GM12864 (cell line): ENCODE measurements around the gene SHISAL2A.
"Not testable (repeated sequence)": the region's sequence is repeated elsewhere in the genome, so short reads cannot be mapped to it uniquely, and the experiment has no call there.

ENCODE experiments used
- DNase-seq: peaks from one replicate; pipeline ENCODE4 v3.0.0-alpha.2; 2011; ENCODE audit warnings: low read depth
- H3K4me3 ChIP-seq: 2 replicates; pipeline ENCODE4 v1.5.1; 2011; ENCODE audit warnings: mild to moderate bottlenecking, low read depth, low read length, control low read depth
- TF ChIP-seq, protein P1 (sequence below): IDR thresholded peaks from 2 replicates; pipeline ENCODE4 v1.5.1; 2011; ENCODE audit warnings: low read depth, mild to moderate bottlenecking, moderate library complexity, low read length, control low read depth, inconsistent platforms; ENCODE audit errors: missing control alignments

The SHISAL2A gene

DNA sequence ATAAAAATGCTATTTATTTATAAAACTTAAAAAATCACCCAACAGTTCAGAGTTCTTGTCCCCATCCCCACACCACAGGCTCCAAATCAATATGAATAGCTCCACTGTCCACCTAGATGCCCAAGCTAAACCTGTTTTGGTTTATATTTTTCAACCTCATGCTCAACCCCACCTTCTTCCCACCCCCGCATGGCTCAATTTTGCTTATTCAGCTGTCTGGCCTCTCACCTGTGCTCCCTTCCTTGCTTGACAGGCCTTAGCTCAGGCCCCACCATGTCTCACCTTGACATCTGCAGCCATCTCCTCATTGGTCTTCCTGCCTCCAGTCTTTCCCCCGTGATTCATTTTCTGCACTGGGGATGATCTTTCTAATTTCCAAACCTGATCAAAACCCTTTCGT, 47.4 kb downstream of the SHISAL2A start:
- DNase-seq: no peak
- TF ChIP-seq, protein P1, sequence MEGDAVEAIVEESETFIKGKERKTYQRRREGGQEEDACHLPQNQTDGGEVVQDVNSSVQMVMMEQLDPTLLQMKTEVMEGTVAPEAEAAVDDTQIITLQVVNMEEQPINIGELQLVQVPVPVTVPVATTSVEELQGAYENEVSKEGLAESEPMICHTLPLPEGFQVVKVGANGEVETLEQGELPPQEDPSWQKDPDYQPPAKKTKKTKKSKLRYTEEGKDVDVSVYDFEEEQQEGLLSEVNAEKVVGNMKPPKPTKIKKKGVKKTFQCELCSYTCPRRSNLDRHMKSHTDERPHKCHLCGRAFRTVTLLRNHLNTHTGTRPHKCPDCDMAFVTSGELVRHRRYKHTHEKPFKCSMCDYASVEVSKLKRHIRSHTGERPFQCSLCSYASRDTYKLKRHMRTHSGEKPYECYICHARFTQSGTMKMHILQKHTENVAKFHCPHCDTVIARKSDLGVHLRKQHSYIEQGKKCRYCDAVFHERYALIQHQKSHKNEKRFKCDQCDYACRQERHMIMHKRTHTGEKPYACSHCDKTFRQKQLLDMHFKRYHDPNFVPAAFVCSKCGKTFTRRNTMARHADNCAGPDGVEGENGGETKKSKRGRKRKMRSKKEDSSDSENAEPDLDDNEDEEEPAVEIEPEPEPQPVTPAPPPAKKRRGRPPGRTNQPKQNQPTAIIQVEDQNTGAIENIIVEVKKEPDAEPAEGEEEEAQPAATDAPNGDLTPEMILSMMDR: no peak

DNA sequence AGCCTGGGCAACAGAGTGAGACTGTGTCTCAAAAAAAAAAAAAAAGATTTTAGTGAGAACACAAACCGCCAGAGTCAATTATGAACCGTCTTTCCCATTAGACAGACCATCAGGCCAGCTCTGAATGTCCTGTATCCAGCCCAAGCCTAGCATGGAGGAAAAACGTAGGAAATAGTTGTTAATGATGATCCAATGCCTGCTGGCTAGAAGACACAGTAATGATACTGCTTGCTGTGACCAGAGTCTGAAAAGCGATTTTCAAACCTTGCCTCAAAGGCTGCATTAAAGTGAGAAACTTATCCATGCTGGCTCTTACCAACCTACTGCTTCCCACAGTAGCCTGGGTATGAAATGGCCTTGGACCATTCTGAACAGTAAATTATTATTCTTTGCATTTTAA, 48.2 kb downstream of the SHISAL2A start:
- DNase-seq: no peak
- TF ChIP-seq, protein P1: no peak
- no peak overlapping the region for H3K4me3 ChIP-seq

More for the DNA sequence above, 47.4 kb downstream of the SHISAL2A start:
- H3K4me3 ChIP-seq: no peak overlapping the region

DNA sequence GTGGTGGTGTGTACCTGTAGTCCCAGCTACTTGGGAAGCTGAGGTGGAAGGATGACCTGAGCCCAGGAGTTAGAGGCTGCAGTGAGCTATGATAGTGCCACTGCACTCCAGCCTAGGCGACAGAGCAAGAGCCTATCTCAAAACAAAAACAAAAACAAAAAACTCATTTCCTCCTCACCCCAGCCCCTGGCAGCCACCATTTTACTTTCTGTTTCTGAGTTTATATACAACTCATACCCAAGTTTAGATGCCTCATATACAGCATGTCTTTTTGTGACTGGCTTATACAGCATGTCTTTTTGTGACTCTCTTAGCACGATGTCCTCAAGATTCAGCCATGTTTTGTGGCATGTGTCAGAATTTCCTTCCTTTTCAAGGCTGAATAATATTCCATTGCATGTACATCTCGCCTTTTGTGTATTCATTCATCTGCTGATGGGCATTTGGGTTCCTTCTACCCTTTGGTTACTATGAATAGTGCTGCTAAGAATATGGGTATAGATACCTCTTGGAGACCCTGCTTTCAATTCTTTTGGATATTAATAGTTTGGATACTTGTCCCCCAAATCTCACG, 50.5 kb downstream of the SHISAL2A start:
- DNase-seq: no peak
- TF ChIP-seq, protein P1: no peak
- no peak overlapping the region for H3K4me3 ChIP-seq

DNA sequence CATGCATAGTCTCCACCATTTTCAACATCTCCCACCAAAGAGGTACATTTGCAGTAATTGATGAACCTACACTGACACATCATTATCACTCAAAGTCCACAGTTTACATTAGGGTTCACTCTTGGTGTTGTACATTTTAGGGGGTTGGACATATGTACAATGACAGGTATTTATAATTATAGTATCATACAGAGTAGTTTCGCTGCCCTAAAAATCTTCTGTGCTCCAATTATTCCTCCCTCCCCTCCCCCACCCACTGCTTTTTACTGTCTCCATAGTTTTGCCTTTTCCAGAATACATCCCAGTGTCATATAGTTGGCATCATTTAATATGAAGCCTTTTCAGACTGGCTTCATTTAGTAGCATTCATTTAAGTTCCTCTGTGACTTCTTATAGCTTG, 51.6 kb downstream of the SHISAL2A start:
- TF ChIP-seq, protein P1: no peak
- no peak for DNase-seq
- no peak overlapping the region for H3K4me3 ChIP-seq

DNA sequence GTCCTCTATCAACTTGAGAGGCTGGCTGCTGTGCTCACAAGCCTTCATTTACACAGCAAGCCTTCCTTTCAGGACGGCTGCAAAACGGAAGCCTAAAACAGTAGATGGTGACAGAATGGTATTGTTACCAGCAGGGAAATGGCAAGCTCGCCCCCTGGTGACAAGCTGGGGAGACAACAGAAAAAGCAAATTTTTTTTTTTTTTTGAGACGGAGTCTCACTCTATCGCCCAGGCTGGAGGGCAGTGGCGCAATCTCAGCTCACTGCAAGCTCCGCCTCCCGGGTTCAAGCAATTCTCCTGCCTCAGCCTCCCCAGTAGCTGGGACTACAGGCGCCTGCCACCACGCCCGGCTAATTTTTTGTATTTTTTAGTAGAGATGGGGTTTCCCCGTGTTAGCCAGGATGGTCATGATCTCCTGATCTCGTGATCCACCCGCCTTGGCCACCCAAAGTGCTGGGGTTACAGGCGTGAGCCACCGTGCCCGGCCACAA, 53.3 kb downstream of the SHISAL2A start:
- TF ChIP-seq, protein P1: peak; percentile 73
- DNase-seq: peak; percentile 55
- not testable (repeated sequence) for H3K4me3 ChIP-seq

DNA sequence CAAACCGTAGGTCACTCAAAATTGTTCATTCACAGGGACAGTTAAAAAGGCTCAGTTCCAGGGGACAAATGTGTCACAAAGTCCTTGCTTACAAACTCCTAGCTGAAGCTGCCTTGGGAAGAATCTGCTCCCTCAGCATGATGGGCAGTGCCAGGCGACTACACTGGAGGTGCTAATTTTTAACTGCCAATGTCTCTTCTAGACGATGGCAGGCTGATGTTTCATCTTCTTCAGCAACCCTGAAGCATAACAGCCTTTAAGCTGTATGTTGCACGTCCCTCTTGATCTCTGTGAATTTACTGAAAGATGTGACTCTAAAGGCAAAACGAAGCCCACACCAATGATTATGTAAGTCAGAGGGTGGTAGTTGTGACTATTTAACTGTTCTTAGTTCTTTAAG, 53.9 kb downstream of the SHISAL2A start:
- no peak for DNase-seq
- no peak overlapping the region for H3K4me3 ChIP-seq
- TF ChIP-seq, protein P1: no peak

DNA sequence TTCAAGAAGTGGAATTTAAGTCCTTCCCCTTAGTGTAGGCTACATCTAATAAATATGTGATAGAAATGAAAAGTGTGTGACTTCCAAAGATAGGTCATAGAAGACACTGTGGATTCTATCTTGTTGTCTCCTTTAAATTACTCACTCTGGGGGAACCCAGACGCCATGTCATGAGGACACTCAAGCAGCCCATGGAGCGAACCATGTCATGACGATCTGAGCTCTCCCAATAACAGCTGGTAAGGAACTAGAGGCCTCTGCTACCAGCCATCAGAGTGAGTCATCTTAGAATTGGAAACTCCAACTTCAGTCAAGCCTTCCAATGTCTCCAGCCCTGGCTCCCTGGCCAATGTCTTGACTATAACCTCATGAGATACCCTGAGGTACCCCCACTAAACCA, 58.9 kb downstream of the SHISAL2A start:
- TF ChIP-seq, protein P1: no peak
- H3K4me3 ChIP-seq: no peak overlapping the region
- no peak for DNase-seq
